Endothelial cell of umbilical vein (primary cell): Measurements from ENCODE around the gene OPCML.

ENCODE experiments used
- EZH2 ChIP-seq: IDR thresholded peaks from 2 replicates; pipeline ENCODE4 v1.6.1; 2012; ENCODE audit warnings: borderline replicate concordance, low read depth, mild to moderate bottlenecking, moderate library complexity, low read length, inconsistent platforms; ENCODE audit not compliant: severe bottlenecking
- FOS ChIP-seq: IDR thresholded peaks from 2 replicates; pipeline ENCODE4 v1.6.1; 2011; ENCODE audit warnings: mild to moderate bottlenecking, low read length, moderate library complexity, borderline replicate concordance; ENCODE audit not compliant: insufficient read depth
- GATA2 ChIP-seq: IDR thresholded peaks from 2 replicates; pipeline ENCODE4 v1.7.0; 2011; ENCODE audit warnings: low read depth, mild to moderate bottlenecking, moderate library complexity, mixed read lengths, low read length; ENCODE audit not compliant: insufficient read length, insufficient read depth
- JUN ChIP-seq: IDR thresholded peaks from 2 replicates; pipeline ENCODE4 v1.6.1; 2011; ENCODE audit warnings: borderline replicate concordance, low read depth; ENCODE audit not compliant: insufficient read length, insufficient read depth
- MYC ChIP-seq: IDR thresholded peaks from one replicate; pipeline ENCODE4 v1.6.1; 2011; ENCODE audit warnings: mild to moderate bottlenecking, low read depth, low read length
- POLR2A ChIP-seq: IDR thresholded peaks from 2 replicates; pipeline ENCODE4 v1.6.1; 2012; ENCODE audit warnings: low read depth, mild to moderate bottlenecking, control low read depth, low read length
- POLR2AphosphoS5 ChIP-seq: IDR thresholded peaks from 2 replicates; pipeline ENCODE4 v1.6.1; 2012; ENCODE audit warnings: low read depth, mild to moderate bottlenecking, control low read depth, low read length, moderate library complexity; ENCODE audit not compliant: insufficient read depth
- TF ChIP-seq, protein P1 (sequence below), 2 donors: IDR thresholded peaks; 1 replicate in 1 of 2; 2 replicates in 1 of 2; pipeline ENCODE4 v1.5.1; 2011; ENCODE audit warnings: low read length in 2 of 2, mild to moderate bottlenecking in 2 of 2, moderate library complexity in 2 of 2, control low read depth in 1 of 2, inconsistent platforms in 1 of 2, low read depth in 1 of 2; ENCODE audit not compliant: insufficient read depth in 1 of 2; ENCODE audit errors: extremely low read depth in 1 of 2

DNA sequence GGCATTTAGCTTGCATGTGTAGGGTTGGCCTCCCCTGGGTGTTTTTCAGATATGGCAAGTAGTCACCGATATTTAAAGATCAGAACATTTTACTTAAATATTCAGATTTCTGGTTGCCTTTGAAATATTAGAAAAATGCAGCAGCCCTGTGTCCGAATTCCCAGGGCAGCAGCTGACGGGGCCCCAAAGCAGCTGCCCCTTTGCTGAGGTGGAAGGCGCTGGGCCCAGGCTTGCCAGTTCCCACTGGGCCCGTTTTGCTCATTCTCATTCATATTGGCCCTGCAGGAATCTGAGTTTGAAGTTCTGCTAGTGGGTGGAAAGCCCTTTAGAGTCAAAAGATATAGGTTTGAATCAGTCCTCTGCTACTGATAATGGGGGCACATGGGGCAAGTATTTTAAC, 692.1 kb downstream of the OPCML start:
- TF ChIP-seq POLR2A (no peak), POLR2AphosphoS5 (no peak), JUN (no peak), GATA2 (no peak), EZH2 (no peak), MYC (no peak), FOS (no peak)
- TF ChIP-seq, protein P1, sequence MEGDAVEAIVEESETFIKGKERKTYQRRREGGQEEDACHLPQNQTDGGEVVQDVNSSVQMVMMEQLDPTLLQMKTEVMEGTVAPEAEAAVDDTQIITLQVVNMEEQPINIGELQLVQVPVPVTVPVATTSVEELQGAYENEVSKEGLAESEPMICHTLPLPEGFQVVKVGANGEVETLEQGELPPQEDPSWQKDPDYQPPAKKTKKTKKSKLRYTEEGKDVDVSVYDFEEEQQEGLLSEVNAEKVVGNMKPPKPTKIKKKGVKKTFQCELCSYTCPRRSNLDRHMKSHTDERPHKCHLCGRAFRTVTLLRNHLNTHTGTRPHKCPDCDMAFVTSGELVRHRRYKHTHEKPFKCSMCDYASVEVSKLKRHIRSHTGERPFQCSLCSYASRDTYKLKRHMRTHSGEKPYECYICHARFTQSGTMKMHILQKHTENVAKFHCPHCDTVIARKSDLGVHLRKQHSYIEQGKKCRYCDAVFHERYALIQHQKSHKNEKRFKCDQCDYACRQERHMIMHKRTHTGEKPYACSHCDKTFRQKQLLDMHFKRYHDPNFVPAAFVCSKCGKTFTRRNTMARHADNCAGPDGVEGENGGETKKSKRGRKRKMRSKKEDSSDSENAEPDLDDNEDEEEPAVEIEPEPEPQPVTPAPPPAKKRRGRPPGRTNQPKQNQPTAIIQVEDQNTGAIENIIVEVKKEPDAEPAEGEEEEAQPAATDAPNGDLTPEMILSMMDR (IDR thresholded peaks at IDR 0.05; ENCODE audit: extremely low read depth in 1 of 2, insufficient read depth in 1 of 2, low read depth in 1 of 2, low read length in 2 of 2) = no peak
